GM21447 (cell line): ENCODE data around the gene TNF.
A peak's percentile ranks its signal among the peaks of the same experiment; 100 is the strongest.
"Not testable (repeated sequence)": the region's sequence is repeated elsewhere in the genome, so short reads cannot be mapped to it uniquely, and the experiment has no call there.

ENCODE experiments used
- ATAC-seq: cut with Tn5 transposase; IDR thresholded peaks from one replicate; pipeline ENCODE4 v1.9.1; 2021; ENCODE audit not compliant: unreplicated experiment

Gene TNF

GRCh38 chr6:31586599-31587281 is 11.4 kb downstream of the TNF start:
- no peak for ATAC-seq

- no peak for ATAC-seq
Observed at GRCh38 chr6:31587791-31588777, 12.7 kb downstream of the TNF start.

GRCh38 chr6:31588871-31589650 is 13.7 kb downstream of the TNF start:
- ATAC-seq: no peak

GRCh38 chr6:31590691-31591090 is 15.3 kb downstream of the TNF start:
- ATAC-seq: not testable (repeated sequence)

GRCh38 chr6:31592396-31592771 is 17.0 kb downstream of the TNF start:
- no peak for ATAC-seq

- ATAC-seq: no peak
Observed at GRCh38 chr6:31597006-31597405, 21.6 kb downstream of the TNF start.

- no peak for ATAC-seq
Observed at GRCh38 chr6:31607317-31607716, 32.0 kb downstream of the TNF start.

- no peak for ATAC-seq
Observed at GRCh38 chr6:31609519-31610406, 34.4 kb downstream of the TNF start.

- ATAC-seq: no peak
Observed at GRCh38 chr6:31610968-31611367, 35.6 kb downstream of the TNF start.

GRCh38 chr6:31614075-31614619 is 38.8 kb downstream of the TNF start:
- no peak for ATAC-seq

GRCh38 chr6:31614684-31615578 is 39.6 kb downstream of the TNF start, which contains the start of gene AIF1:
Gene AIF1 (plus strand): TSS chr6:31615234. CDS start chr6:31615330, 96 bp downstream.
- ATAC-seq: no peak

GRCh38 chr6:31615748-31616147 is 40.4 kb downstream of the TNF start:
- ATAC-seq: no peak

- ATAC-seq: no peak
Observed at GRCh38 chr6:31617010-31617409, 41.6 kb downstream of the TNF start.

GRCh38 chr6:31619805-31620585 is 44.6 kb downstream of the TNF start:
- ATAC-seq: peak; percentile 80

- ATAC-seq: peak; percentile 29
Observed at GRCh38 chr6:31620586-31621319, 45.4 kb downstream of the TNF start, which contains the start of gene PRRC2A. Gene PRRC2A (plus strand): TSS chr6:31620715. CDS start chr6:31622790, 2,075 bp downstream.

GRCh38 chr6:31621320-31621939 is 46.1 kb downstream of the TNF start:
- no peak for ATAC-seq

- ATAC-seq: no peak
Observed at GRCh38 chr6:31621991-31622390, 46.6 kb downstream of the TNF start.
